Stimulated activated CD8-positive, alpha-beta memory T cell treated with anti-CD3 and anti-CD28 coated beads, Interleukin-4, amount 100 ng/mL, for 4 hours (primary cell): ENCODE data around the gene OR52N5.

Experiments used
- DNase-seq, 2 donors: peaks; one replicate each; pipeline ENCODE4 v3.0.0-alpha.2; 2020; ENCODE audit warnings: low read depth in 2 of 2, low spot score in 1 of 2

The OR52N5 gene

GRCh38 chr11:5726351-5726750, 56.8 kb downstream of the OR52N5 start:
- no peak for DNase-seq
